Activated CD8-positive, alpha-beta T cell treated with anti-CD3 and anti-CD28 coated beads for 36 hours (primary cell): ENCODE results near the gene SLC5A9. TPM values are rescaled to one million over a fixed set of nuclear protein-coding genes. Genes with fewer than 3 reads are reported as not detected.
A peak's percentile ranks its signal among the peaks of the same experiment; 100 is the strongest.

Source experiments
- ATAC-seq: fragments of 200-7000 bp; cut with Tn5 transposase; one replicate; pipeline ENCODE4 v1.10.0; 2021; ENCODE audit warnings: mild to moderate bottlenecking, moderate library complexity
- CTCF ChIA-PET: fragments of 350-600 bp; sonication (Branson Sonifier 250); formaldehyde crosslinking; loops from one replicate; lab custom pipeline; 2021; ENCODE audit warnings: antibody characterized with exemption; lab: Charles Lee
- POLR2A ChIA-PET: fragments of 350-600 bp; sonication (Branson Sonifier 250); formaldehyde crosslinking; loops from one replicate; lab custom pipeline; 2021; ENCODE audit warnings: antibody characterized with exemption; lab: Charles Lee
- DNase-seq: peaks from one replicate; pipeline ENCODE4 v3.0.0-alpha.2; 2020
- H3K27ac Mint-ChIP-seq: one replicate; pipeline ENCODE4 v1.8.0; 2021; ENCODE audit warnings: mild to moderate bottlenecking, mixed read lengths
- H3K27me3 Mint-ChIP-seq: one replicate; pipeline ENCODE4 v1.8.0; 2021; ENCODE audit warnings: mixed read lengths
- H3K36me3 Mint-ChIP-seq: one replicate; pipeline ENCODE4 v1.8.0; 2021; ENCODE audit warnings: low read depth, mixed read lengths
- H3K4me1 Mint-ChIP-seq: one replicate; pipeline ENCODE4 v1.8.0; 2021; ENCODE audit warnings: low read depth, mixed read lengths
- H3K4me3 Mint-ChIP-seq: one replicate; pipeline ENCODE4 v1.8.0; 2021; ENCODE audit warnings: mild to moderate bottlenecking, moderate library complexity, mixed read lengths
- H3K9me3 Mint-ChIP-seq: one replicate; pipeline ENCODE4 v1.8.0; 2021; ENCODE audit warnings: mixed read lengths
- intact Hi-C: fragments of 100-400 bp; cut with micrococcal nuclease; formaldehyde crosslinking; loops from one replicate; pipeline ENCODE4 v1.10.0; 2022
- total RNA-seq, 2 experiments: library from RNA; stranded (reverse); gene quantifications; one replicate each; pipeline ENCODE4 v1.2.3, GENCODE V29; 2021
- TF ChIP-seq, protein P1 (sequence below): fragments of 200-600 bp; IDR thresholded peaks from one replicate; pipeline ENCODE4 v1.8.0; 2022; ENCODE audit warnings: antibody characterized with exemption, mild to moderate bottlenecking

Gene SLC5A9
- total RNA-seq, 2 experiments from 2014 or later, result not detected

DNA sequence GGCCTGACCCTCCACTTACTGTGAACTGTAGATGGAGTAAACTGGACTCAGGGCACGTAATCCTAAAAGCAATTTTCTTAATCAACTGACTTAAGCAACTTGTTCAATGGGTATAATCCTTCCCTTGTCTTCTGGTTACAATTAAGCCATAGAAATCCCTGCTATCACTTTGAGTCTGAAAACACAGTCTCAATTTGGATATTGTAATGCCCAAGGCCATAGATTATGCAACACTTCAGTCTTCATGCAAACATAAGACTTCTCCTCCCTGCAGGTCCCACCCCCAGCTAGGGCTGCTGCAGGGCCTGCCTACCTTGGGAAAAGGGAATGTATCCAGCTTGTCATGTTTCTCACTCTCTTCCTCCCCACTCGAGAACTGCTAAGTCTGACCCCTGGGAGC lies 6.2 kb upstream of the SLC5A9 start:
- ChIA-PET POLR2A (no interaction called here), CTCF (interaction anchor here (0.9 to 1.5 kb wide), 3 partner anchors 8 to 106 kb away, joined by 3 to 4 read pairs (median 4); no protein-coding TSS in a partner anchor)
- no peak for ATAC-seq
- Mint-ChIP-seq H3K27me3 (no peaks in the 10 kb centered on the region), H3K27ac (no peak overlapping the region), H3K9me3 (no peaks in the 10 kb centered on the region), H3K4me3 (no peak overlapping the region), H3K36me3 (no peaks in the 10 kb centered on the region), H3K4me1 (no peaks in the 10 kb centered on the region)
- intact Hi-C loops, result no loop called here
- no peak for DNase-seq
- TF ChIP-seq, protein P1, sequence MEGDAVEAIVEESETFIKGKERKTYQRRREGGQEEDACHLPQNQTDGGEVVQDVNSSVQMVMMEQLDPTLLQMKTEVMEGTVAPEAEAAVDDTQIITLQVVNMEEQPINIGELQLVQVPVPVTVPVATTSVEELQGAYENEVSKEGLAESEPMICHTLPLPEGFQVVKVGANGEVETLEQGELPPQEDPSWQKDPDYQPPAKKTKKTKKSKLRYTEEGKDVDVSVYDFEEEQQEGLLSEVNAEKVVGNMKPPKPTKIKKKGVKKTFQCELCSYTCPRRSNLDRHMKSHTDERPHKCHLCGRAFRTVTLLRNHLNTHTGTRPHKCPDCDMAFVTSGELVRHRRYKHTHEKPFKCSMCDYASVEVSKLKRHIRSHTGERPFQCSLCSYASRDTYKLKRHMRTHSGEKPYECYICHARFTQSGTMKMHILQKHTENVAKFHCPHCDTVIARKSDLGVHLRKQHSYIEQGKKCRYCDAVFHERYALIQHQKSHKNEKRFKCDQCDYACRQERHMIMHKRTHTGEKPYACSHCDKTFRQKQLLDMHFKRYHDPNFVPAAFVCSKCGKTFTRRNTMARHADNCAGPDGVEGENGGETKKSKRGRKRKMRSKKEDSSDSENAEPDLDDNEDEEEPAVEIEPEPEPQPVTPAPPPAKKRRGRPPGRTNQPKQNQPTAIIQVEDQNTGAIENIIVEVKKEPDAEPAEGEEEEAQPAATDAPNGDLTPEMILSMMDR, result no peak

DNA sequence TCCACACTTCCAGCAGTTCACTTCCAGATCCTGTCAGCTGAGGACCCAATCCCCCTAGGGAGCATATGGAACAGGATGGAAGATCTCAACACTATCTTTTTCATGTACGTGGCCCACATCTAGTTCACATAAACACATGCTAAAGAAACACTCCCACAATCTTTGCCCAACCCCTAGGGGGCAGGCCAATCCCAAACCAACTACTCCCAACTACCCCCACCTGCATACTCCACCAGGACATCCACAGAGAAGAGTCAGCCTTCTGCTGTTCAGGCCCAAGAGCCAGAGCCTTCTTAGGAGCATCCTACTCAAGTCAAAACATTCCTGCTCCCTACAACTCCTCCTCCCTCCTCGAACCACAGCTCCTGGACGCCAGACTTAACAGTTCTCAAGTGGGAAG lies 5.6 kb upstream of the SLC5A9 start:
- Mint-ChIP-seq H3K27ac (no peak overlapping the region), H3K4me1 (no peaks in the 10 kb centered on the region), H3K27me3 (no peaks in the 10 kb centered on the region), H3K9me3 (no peaks in the 10 kb centered on the region), H3K36me3 (no peaks in the 10 kb centered on the region), H3K4me3 (no peak overlapping the region)
- CTCF ChIA-PET, result interaction anchor here (1.5 kb wide), 1 partner anchor 22 kb away, joined by 4 read pairs; no protein-coding TSS in a partner anchor
- POLR2A ChIA-PET, result no interaction called here
- intact Hi-C loops, result no loop called here
- TF ChIP-seq, protein P1, result peak; percentile 12
- DNase-seq (no peak), ATAC-seq (no peak)

DNA sequence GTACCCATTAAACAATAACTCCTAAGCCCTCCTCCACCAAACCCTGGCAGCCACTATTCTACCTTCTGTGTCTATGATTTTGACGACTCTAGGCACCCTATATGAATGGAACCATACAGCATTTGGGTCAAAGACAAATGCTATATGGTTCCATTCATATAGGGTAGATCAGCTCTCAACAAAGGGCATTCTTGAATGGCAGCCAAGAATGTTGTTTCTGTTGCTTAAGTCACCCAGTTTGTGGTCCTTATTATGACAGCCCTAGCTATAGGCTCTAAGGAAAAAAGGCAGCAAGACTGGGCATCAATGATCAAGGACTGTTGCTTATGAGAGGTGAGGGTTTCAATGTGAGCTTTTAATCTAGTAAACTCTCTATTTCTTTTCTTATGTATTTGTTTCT lies 4.7 kb upstream of the SLC5A9 start:
- DNase-seq (no peak), ATAC-seq (no peak)
- Mint-ChIP-seq H3K9me3 (no peaks in the 10 kb centered on the region), H3K27ac (no peak overlapping the region), H3K4me1 (no peaks in the 10 kb centered on the region), H3K4me3 (no peak overlapping the region), H3K27me3 (no peaks in the 10 kb centered on the region), H3K36me3 (no peaks in the 10 kb centered on the region)
- ChIA-PET POLR2A (no interaction called here), CTCF (interaction anchor here (1.8 kb wide), 1 partner anchor 16 kb away, joined by 6 read pairs; no protein-coding TSS in a partner anchor)
- intact Hi-C loops, result no loop called here
- TF ChIP-seq, protein P1, result peak; percentile 1

DNA sequence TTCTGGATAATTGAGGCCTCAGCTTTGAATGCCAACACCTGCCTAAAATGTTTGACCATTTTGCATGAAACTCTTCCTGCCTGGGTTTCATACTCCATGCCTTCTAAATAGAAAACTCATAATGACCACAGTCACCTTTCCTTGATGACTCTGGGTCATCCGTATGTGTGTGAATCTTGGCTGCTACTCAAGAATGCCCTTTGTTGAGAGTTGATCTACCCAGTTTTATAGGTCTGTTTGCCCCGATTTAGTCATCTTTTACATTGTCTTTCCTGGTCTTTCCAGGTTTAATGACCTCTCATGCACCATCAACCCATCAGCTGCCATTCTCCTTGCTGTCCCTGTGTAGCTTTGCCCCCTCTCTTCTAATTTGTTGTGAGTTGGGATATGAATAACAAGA lies 2.7 kb upstream of the SLC5A9 start:
- ChIA-PET POLR2A (no interaction called here), CTCF (interaction anchor here (1.8 kb wide), 1 partner anchor 17 kb away, joined by 6 read pairs; no protein-coding TSS in a partner anchor)
- TF ChIP-seq, protein P1, result no peak
- ATAC-seq (no peak), DNase-seq (no peak)
- Mint-ChIP-seq H3K27me3 (no peaks in the 10 kb centered on the region), H3K9me3 (no peaks in the 10 kb centered on the region), H3K4me3 (no peak overlapping the region), H3K4me1 (no peaks in the 10 kb centered on the region), H3K27ac (no peak overlapping the region), H3K36me3 (no peaks in the 10 kb centered on the region)
- intact Hi-C loops, result no loop called here

DNA sequence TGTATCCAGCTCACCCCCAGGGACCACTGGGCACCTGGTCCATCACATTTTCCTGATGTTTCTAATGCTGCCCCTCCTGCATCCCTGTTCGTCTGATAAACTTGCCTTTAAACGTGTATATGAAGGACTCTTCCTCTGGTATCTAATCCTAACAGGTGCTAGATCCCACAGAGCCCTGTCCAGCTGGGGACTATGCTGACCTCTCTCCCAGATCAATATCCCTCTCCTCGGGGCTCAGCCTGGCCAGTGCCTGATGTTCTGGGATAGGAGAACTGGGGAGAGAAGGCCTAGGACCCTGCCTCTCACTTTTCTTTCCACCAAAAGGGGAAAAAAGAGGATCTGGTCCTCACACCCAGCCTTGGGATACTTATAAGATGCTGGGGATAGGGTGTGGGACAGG lies 1.4 kb upstream of the SLC5A9 start:
- Mint-ChIP-seq H3K4me3 (no peak overlapping the region), H3K9me3 (no peaks in the 10 kb centered on the region), H3K27me3 (no peaks in the 10 kb centered on the region), H3K27ac (no peak overlapping the region), H3K4me1 (no peaks in the 10 kb centered on the region), H3K36me3 (no peaks in the 10 kb centered on the region)
- ChIA-PET POLR2A (no interaction called here), CTCF (interaction anchor here (1.3 kb wide), 1 partner anchor 223 kb away, joined by 3 read pairs; no protein-coding TSS in a partner anchor)
- intact Hi-C loops, result no loop called here
- ATAC-seq (no peak), DNase-seq (no peak)
- TF ChIP-seq, protein P1, result no peak
